Measurements from ENCODE around the gene TTLL3. TPM values are rescaled to one million over a fixed set of nuclear protein-coding genes. Genes with fewer than 3 reads are reported as not detected.

TTLL3 gene
- total RNA-seq, 2 donors from 2014 or later, result 40.7 to 69.0 TPM

DNA sequence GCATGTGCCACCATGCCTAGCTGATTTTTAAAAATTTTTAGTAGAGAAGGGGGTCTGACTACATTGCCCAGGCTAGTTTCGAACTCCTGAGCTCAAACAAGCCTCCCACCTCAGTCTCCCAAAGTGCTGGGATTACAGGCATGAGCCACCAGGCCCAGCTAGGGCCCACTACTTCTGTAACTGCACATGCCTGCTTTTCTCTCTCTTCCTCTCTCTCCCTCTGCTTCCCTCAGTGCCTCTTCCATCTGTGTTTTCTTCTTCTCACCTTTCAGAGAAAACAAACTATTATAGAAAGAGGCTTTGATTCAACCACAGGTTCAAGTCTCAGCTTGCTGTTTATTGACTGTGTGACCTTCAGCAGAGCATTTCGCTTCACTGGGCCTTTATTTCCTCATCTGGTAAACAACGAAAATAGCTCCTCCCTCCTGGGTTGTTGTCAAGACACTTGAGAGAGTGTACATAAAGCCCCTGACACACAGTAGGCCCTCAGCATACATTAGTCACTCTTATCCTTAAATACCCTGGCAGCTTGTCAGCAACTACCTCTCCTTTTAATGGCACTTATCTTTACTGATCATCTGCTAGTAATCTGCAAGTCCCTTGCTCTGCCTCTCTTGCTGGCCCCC lies 28.0 kb upstream of the TTLL3 start:
- TF ChIP-seq, protein P1, sequence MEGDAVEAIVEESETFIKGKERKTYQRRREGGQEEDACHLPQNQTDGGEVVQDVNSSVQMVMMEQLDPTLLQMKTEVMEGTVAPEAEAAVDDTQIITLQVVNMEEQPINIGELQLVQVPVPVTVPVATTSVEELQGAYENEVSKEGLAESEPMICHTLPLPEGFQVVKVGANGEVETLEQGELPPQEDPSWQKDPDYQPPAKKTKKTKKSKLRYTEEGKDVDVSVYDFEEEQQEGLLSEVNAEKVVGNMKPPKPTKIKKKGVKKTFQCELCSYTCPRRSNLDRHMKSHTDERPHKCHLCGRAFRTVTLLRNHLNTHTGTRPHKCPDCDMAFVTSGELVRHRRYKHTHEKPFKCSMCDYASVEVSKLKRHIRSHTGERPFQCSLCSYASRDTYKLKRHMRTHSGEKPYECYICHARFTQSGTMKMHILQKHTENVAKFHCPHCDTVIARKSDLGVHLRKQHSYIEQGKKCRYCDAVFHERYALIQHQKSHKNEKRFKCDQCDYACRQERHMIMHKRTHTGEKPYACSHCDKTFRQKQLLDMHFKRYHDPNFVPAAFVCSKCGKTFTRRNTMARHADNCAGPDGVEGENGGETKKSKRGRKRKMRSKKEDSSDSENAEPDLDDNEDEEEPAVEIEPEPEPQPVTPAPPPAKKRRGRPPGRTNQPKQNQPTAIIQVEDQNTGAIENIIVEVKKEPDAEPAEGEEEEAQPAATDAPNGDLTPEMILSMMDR (IDR thresholded peaks at IDR 0.05), result no peak
- TF ChIP-seq POLR2A (IDR thresholded peaks at IDR 0.05) (no peak), POLR2AphosphoS5 (IDR thresholded peaks at IDR 0.05) (peak; percentile 52)
- Histone ChIP-seq H3K4me3 (no peak overlapping the region), H3K27ac (peak overlapping the region; percentile 14 to 51), H3K36me3 (peaks cover 4 to 9% of the 10 kb centered on the region in 2 donors), H3K27me3 (replicated peaks; ENCODE audit: insufficient read depth) (no peaks in the 10 kb centered on the region), H3K9me3 (no peaks in the 10 kb centered on the region), H3K4me1 (replicated peaks) (no peaks in the 10 kb centered on the region)
- WGBS, result 54% methylated on average over 3 of the region's 3 CpGs
- no peak for DNase-seq (ENCODE audit: low spot score)
- intact Hi-C loops (cut with DNase I), result no loop called here

DNA sequence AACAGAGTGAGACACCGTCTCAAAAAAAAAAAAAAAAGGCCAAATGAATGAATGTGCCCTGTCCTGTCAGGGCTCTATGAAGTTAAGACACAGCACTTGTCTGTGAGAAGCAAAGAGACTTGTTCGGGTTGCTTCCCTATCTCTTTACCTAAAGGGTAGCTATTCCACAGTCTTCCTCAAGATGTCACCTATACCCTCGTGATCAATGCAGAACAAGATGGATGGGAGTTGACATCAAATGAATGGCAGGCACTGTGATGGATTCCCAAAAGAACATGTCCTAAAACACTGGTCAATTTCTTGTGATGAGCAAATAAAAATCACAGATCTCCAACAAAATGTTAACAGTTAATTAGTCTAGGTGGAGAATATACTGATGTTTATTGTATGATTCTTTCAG lies 27.3 kb upstream of the TTLL3 start:
- peaks cover 4 to 9% of the 10 kb centered on the region in 2 donors for H3K36me3 ChIP-seq
- WGBS, result 22% methylated on average over 3 of the region's 3 CpGs
- peak overlapping the region in 1 of 2 donors; percentile 51 for H3K27ac ChIP-seq
- no peak overlapping the region for H3K4me3 ChIP-seq
- intact Hi-C loops (cut with DNase I), result no loop called here
- H3K27me3 ChIP-seq (replicated peaks; ENCODE audit: insufficient read depth), result no peaks in the 10 kb centered on the region
- TF ChIP-seq POLR2A (IDR thresholded peaks at IDR 0.05), result no peak
- no peak for TF ChIP-seq POLR2AphosphoS5 (IDR thresholded peaks at IDR 0.05)
- TF ChIP-seq, protein P1 (IDR thresholded peaks at IDR 0.05), result no peak
- H3K9me3 ChIP-seq, result no peaks in the 10 kb centered on the region
- H3K4me1 ChIP-seq (replicated peaks), result no peaks in the 10 kb centered on the region
- no peak for DNase-seq (ENCODE audit: low spot score)

DNA sequence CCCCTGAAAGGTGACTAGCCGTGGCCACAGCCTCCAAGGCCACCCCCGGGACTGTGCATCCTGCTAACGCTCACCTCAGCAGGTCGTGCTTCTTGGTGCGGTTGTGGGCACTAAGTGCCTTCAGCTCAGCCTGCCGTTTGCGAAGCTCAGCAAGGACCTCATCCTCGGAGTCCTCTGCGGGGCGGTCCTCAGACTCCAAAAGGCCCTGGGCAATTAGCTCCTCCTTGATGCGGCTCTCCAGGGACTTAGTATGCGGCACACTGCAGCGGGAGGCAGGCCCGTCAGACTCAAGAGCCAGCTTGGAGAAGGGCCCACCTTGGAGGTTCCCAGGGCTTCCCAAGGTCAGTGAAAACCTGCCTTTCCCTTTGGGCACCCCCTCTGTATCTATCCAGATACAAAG lies 26.1 kb upstream of the TTLL3 start:
- H3K27ac ChIP-seq, result no peak overlapping the region
- H3K4me3 ChIP-seq, result no peak overlapping the region
- TF ChIP-seq POLR2A (IDR thresholded peaks at IDR 0.05) (no peak), POLR2AphosphoS5 (IDR thresholded peaks at IDR 0.05) (no peak)
- TF ChIP-seq, protein P1 (IDR thresholded peaks at IDR 0.05), result no peak
- no peaks in the 10 kb centered on the region for H3K9me3 ChIP-seq
- intact Hi-C loops (cut with DNase I), result no loop called here
- peaks cover 5 to 10% of the 10 kb centered on the region in 2 donors for H3K36me3 ChIP-seq
- no peaks in the 10 kb centered on the region for H3K4me1 ChIP-seq (replicated peaks)
- no peak for DNase-seq (ENCODE audit: low spot score)
- WGBS, result 82% methylated on average over 14 of the region's 14 CpGs
- H3K27me3 ChIP-seq (replicated peaks; ENCODE audit: insufficient read depth), result no peaks in the 10 kb centered on the region

DNA sequence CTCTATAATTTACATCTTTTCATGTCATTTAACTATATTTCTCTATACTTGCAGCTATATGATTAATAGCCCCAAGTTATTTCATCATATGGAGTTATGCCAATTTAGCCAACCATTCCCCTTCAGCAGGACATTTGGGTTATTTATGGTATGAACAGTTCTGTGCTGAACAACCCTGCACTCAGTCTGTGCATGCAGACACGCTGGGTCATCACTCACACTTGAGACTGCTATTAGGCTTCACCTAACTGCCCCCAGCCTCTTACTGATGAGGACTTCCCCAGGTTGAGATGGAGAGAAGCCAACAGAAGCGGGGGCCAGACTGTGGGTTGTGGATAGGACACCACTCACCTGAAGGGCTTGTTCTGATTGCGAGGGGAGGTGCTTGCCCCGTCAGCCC lies 25.1 kb upstream of the TTLL3 start:
- intact Hi-C loops (cut with DNase I), result no loop called here
- TF ChIP-seq POLR2A (IDR thresholded peaks at IDR 0.05) (no peak), POLR2AphosphoS5 (IDR thresholded peaks at IDR 0.05) (no peak)
- TF ChIP-seq, protein P1 (IDR thresholded peaks at IDR 0.05), result no peak
- Histone ChIP-seq H3K27me3 (replicated peaks; ENCODE audit: insufficient read depth) (no peaks in the 10 kb centered on the region), H3K9me3 (no peaks in the 10 kb centered on the region), H3K4me3 (no peak overlapping the region), H3K4me1 (replicated peaks) (no peaks in the 10 kb centered on the region), H3K27ac (no peak overlapping the region), H3K36me3 (peaks cover 11 to 17% of the 10 kb centered on the region in 2 donors)
- WGBS, result 96% methylated on average over 4 of the region's 4 CpGs
- DNase-seq (ENCODE audit: low spot score), result no peak

DNA sequence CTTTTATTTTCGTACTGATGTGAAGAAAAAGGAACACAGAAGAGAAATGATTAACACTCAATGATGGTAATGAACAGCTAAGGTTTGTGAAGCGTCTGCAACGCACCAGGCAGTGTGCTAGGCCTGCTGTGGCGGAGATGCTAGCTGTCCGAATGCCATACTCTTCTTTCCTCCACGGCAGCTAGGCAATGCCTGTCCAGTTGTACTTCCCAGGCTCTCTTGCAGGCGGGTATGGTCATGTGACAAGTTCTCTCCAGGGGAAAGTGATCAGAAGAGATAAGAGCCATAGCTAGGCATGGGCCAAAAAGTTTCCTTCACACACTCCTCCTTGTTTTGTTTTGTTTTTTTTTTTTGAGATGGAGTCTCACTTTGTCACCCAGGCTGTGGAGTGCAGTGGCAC lies 24.5 kb upstream of the TTLL3 start:
- H3K4me1 ChIP-seq (replicated peaks), result no peaks in the 10 kb centered on the region
- no peak overlapping the region for H3K27ac ChIP-seq
- no peaks in the 10 kb centered on the region for H3K9me3 ChIP-seq
- peaks cover 11 to 17% of the 10 kb centered on the region in 2 donors for H3K36me3 ChIP-seq
- H3K4me3 ChIP-seq, result no peak overlapping the region
- DNase-seq (ENCODE audit: low spot score), result no peak
- no peaks in the 10 kb centered on the region for H3K27me3 ChIP-seq (replicated peaks; ENCODE audit: insufficient read depth)
- TF ChIP-seq POLR2A (IDR thresholded peaks at IDR 0.05) (no peak), POLR2AphosphoS5 (IDR thresholded peaks at IDR 0.05) (peak; percentile 35)
- intact Hi-C loops (cut with DNase I), result no loop called here
- WGBS, result 63% methylated on average over 7 of the region's 7 CpGs
